SIG-M5 treated with dmso at 0.1 percent for 504 hours (cell line): Measurements from ENCODE around the gene FIGNL1.
"Not testable (repeated sequence)": the region's sequence is repeated elsewhere in the genome, so short reads cannot be mapped to it uniquely, and the experiment has no call there.

Experiments used
- DNase-seq: peaks from one replicate; lab custom pipeline; 2025; ENCODE audit not compliant: unreplicated experiment; lab: John Stamatoyannopoulos, UW

FIGNL1 gene

DNA sequence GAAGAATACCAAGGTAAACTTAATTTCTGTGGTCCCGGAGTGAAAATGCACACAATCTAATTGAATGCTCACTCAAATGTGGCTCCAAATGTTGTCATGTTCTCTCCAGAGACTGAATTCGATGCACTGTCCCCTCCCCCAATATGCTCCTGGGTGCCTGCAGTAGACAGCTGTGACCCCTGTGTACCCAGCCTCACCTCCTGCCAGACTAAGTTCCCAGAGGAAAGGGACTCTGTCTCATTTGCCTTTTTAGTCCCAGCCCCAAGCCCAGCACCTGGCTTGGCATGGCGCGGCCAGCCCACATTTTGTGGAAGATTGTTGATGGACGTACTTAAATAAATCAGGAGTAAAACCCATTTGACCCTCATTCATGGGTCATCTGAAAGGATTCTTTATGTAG, 21.8 kb upstream of the FIGNL1 start:
- no peak for DNase-seq

DNA sequence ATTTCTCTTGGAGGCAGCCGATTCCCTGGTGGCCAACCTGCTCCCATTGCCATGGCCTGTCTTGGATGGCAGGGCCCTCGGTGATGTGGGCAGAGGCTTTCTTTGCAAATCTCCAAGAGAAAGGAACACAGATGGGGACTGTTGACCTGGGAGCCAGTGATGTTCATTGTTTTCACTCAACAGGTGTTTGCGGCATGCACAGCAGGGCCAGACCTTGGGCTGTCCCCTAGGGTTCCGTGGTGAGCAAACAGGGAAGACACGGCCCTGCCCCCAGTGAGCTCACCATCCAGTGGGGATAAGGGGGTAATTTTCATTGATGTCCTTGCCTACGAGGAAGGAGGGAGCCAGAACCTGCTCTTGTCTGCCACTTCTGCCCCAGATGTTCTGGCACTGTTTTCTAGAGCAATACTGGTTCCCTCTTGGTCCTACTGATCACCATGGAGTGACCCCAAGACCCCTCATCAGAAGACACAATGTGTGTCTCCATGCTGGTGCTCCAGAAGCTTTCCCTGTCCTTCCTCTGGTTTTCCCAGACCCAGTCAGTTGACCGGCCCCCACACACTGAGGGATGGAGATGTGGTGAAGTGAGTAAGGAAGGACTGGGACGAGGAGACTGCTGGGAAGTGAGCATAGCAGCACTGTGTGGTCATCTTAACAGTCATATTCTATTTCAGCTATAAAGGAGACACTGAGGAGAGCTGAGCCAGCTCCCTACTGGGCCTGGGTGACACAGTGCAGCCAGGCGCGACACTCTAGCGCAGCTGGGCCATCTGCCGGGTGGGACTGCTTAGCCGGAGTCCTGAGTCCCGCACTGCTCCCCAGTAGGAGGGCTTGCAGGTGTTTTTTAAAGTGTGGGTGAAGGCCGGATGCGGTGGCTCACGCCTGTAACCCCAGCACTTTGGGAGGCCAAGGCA, 20.4 kb upstream of the FIGNL1 start:
- DNase-seq = no peak

DNA sequence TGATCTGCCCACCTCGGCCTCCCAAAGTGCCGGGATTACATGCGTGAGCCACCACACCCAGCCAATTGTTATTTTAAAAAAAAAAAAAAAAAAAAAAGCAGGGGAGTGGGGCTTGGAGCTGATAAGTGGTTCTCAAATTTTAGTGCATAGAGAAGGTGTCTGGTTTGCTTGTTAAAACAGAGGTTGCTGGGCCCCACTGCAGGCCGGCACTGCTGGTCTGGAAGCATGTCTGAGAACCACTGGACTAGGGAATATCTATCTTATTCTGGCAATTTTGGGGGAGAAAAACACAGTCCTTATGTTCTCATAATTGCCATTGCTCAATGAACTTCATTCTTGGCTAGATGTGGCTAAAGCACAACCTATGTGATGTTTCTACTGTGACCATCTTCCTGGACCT, 19.0 kb upstream of the FIGNL1 start:
- DNase-seq = no peak

GRCh38 chr7:50467817-50468610, 17.9 kb upstream of the FIGNL1 start:
- peak; percentile 72 for DNase-seq

- DNase-seq = no peak
Observed at GRCh38 chr7:50466815-50467585, 16.9 kb upstream of the FIGNL1 start.

DNA sequence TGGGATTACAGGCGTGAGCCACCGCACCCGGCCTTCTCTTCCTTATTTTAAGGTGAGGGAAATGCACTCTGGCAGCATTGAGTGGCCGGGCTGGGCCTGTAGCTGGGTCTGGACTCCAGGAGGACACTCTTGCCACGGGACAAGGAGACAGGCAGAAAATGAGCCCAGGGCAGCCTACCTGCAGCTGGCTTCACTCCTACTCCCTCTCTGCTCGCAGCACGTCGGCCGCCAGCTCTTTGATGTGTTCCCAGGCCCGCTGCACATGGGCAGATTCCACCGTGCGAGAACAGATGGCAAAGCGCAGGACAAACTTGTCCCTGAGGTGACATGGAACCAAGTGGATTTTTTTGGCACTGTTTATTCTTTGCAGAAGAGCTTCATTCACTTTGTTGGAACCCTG, 12.9 kb upstream of the FIGNL1 start:
- no peak for DNase-seq

GRCh38 chr7:50462361-50462760, 12.2 kb upstream of the FIGNL1 start:
- no peak for DNase-seq

DNA sequence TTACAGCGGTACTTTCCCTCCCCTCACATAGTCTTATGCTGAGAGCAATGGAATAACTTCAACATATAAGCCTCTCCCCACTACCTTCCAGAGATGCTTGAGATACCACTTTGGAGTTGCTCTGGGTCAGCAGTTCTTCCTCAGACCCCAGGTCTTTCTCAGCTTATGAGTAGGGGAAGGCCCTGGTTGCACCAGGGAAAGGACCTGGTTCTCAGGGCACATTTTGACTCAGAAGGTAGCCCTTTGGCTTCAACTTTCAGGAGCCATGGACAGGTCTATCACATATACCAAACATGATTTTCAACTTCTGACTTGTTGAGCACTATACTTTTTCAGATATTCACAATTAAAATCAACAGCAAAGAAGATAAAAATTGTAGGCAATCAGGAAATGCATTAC, 11.5 kb upstream of the FIGNL1 start:
- no peak for DNase-seq

- not testable (repeated sequence) for DNase-seq
Observed at GRCh38 chr7:50459183-50459582, 9.0 kb upstream of the FIGNL1 start.

DNA sequence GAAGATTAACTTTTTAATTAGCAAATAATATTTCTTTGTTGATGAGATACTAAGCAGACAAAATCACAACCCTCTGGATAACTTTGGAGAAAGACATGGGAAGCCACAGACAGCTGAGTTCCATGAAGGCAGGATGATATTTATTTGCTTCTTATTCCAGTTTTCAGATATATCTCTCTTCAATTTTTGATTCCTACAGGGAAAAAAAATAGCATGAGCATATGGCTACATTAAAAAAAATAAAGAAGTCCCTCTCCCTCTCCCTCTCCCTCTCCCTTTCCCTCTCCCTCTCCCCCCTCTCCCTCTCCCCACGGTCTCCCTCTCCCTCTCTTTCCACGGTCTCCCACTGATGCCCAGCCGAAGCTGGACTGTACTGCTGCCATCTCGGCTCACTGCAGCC, 8.5 kb upstream of the FIGNL1 start:
- not testable (repeated sequence) for DNase-seq

DNA sequence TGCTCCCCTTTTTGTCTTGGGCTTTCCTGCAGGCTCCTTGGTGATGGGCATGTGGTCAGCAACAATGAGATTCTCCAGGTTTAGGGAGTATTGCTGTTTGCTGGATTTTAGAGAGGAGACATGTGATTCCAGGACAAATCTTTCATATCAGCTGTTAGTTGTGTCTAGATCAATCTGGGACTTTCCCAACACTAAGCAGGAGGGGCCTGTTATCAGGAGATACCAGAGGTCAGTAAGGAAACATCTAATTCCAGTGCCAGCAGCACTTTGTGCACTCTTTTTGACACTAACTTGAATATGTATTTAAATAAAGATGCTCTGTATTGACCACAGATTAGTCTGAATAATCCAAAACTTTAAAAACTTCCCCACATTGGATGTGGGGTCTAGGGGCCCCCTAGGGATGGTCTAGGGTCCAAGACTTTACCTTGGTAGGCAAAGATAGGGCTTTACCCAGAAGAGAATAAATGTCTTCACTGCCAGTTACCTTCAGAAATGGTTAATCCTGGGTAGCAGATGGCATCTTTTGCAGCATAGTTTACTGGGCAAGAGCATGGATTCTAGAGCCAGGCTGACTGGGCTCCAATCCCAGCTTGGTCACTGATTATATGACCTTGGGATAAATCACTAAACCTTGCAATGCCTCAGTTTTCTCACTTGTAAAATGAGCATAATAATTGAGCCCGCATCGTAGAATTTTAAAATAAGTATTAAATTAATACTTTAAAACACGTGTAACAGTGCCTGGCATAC, 6.4 kb upstream of the FIGNL1 start:
- DNase-seq = no peak

DNA sequence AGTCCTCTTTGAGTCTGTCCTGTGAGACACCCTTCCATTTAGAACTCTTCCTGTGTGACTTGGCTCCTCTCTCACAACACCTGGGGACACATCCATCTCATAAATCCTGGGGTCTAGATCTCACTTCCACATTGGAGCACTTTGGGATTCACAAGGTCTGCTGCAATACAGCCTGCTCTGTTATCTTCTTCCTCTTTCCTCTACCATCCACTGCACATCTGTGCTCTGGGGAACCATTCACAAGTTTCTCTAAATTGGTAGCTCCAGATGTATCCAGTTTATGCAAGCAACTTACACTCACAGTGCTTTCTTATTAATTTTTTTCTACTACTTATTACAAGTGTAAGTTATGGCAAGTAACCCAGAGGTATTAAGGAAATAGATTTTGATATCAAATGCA, 5.5 kb upstream of the FIGNL1 start:
- DNase-seq = peak; percentile 28

DNA sequence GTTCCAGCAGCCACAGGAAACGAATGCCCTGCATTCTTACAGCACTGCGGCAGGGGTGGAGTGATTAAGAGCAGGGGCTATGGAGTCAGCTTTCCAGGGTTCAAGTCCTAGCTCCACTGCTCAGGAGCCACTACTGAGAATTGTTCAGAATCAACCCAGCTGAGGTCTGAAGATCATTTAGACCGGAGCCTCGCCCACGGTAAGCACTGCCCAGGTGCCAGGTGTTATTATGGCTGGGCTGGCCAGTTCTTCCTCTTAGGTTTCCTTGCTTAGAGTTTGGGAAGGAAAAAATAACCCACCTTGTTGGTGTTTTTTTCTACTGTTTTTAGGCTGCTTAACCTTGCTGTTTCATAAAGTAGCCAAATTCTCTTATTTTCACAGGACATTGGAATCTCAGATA, 4.8 kb upstream of the FIGNL1 start:
- no peak for DNase-seq

- no peak for DNase-seq
Observed at GRCh38 chr7:50450590-50451032, 461 bp upstream of the FIGNL1 start.

- no peak for DNase-seq
Observed at GRCh38 chr7:50449501-50449880, 659 bp downstream of the FIGNL1 start.

- DNase-seq = no peak
Observed at GRCh38 chr7:50448823-50449222, 1.3 kb downstream of the FIGNL1 start.

DNA sequence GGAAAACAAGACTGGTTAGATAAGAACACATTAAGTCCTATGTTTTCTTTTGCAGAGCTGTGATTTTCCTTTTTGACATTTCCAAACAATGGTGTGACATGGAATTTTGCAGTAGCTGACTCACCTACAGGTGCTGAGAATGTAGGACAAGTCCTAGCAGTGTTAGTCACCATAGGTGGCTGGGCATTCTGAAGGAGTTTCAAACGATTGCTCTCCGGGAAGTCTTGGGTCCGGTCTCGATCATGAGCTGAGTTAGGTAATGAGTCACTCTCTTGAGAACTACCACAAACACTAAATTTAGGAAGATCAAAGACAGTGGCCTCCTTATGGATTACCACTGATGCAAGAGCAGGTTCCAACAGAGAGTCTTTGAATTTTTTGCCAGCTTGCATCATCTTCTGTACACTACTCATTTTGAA, 3.6 kb downstream of the FIGNL1 start:
- peak; percentile 61 for DNase-seq

- no peak for DNase-seq
Observed at GRCh38 chr7:50436133-50436806, 13.9 kb downstream of the FIGNL1 start.

DNA sequence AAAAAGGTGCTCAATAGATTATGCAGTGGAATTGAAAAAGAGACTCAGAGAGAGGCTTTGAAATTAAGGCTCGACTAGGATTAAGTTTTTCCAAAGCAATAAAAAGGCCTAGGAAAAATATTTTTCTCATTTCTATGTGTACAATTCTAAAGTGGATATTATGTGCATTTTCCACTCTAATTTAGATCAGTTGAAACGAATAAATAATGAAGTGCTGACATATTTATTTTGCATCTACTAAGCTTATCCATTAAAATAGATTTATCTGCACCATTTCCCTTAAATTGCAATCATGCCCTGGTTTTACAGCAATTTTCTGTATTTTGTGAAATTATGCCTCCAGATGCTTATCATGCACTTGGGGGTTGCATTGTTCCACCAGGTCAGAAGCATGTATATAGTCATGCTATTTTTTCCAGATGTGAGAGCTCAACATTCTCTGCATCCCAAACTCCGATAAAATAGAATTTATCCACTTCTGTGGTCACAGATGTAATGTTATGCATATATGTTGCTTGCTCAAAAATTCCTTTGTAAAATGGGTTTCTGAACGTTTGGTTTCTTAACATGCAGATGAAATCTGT, 18.3 kb downstream of the FIGNL1 start:
- no peak for DNase-seq

DNA sequence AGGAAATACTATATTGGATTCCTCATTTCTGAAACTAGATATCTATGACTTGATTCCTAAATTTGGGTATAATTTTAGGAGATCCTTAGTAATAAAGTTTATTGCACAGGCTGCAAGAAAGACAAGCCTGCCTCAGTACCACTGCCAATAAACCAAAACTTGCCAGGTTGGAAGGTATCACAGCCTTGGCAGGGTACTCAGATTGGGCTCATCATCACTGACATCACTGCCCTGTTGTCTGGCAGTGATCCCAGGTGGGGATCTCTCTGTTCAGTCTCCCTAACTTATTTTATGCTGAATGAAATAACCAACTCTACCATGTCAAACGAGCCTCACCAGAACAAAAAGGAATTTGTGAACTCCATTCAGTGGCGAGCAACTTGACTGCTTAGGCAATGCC, 18.8 kb downstream of the FIGNL1 start:
- no peak for DNase-seq
